22Rv1 (cell line): Measurements from ENCODE around the gene SHMT2.

ENCODE experiments used
- ZFX ChIP-seq: fragments of 450-650 bp; IDR thresholded peaks from 2 replicates; pipeline ENCODE4 v1.6.1; 2017; ENCODE audit warnings: antibody characterized with exemption, borderline replicate concordance
- TF ChIP-seq, protein P1 (sequence below): fragments of 450-650 bp; IDR thresholded peaks from 2 replicates; pipeline ENCODE4 v1.5.1; 2017; ENCODE audit warnings: mild to moderate bottlenecking

- TF ChIP-seq, protein P1, sequence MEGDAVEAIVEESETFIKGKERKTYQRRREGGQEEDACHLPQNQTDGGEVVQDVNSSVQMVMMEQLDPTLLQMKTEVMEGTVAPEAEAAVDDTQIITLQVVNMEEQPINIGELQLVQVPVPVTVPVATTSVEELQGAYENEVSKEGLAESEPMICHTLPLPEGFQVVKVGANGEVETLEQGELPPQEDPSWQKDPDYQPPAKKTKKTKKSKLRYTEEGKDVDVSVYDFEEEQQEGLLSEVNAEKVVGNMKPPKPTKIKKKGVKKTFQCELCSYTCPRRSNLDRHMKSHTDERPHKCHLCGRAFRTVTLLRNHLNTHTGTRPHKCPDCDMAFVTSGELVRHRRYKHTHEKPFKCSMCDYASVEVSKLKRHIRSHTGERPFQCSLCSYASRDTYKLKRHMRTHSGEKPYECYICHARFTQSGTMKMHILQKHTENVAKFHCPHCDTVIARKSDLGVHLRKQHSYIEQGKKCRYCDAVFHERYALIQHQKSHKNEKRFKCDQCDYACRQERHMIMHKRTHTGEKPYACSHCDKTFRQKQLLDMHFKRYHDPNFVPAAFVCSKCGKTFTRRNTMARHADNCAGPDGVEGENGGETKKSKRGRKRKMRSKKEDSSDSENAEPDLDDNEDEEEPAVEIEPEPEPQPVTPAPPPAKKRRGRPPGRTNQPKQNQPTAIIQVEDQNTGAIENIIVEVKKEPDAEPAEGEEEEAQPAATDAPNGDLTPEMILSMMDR: no peak
- no peak for TF ChIP-seq ZFX
Observed at GRCh38 chr12:57218030-57218853, 11.3 kb upstream of the SHMT2 start.
